Spleen (tissue), 7 donors: ENCODE measurements around the gene ZMIZ2.
"Not testable (repeated sequence)": the region's sequence is repeated elsewhere in the genome, so short reads cannot be mapped to it uniquely, and the experiment has no call there.

Experiments
- POLR2A ChIP-seq, 3 donors: fragments of 450-650 bp; IDR thresholded peaks; one replicate each; pipeline ENCODE4 v1.5.1; 2017; ENCODE audit warnings: antibody characterized with exemption in 3 of 3, mild to moderate bottlenecking in 1 of 3
- TF ChIP-seq, protein P1 (sequence below), 11 experiments: fragments of 200-600 bp in 7 of 11; fragments of 450-650 bp in 4 of 11; sonication (generic) in 4 of 11; IDR thresholded peaks in 8 of 11; conservative IDR thresholded peaks in 3 of 11; 1 replicate in 7 of 11; 2 replicates in 4 of 11; pipeline versions ENCODE4 v1.4.0 to v1.8.0; 2016 to 2021; ENCODE audit warnings: antibody characterized with exemption in 11 of 11, inconsistent platforms in 4 of 11, mild to moderate bottlenecking in 1 of 11
- donor health status: DM: no; HTN: no; CAD: no; lungs with moderate emphysema.
- donor health status: DM: no; HTN: no; CAD: no.
- donor health status: DM: no; HTN: no; CAD: no.

DNA sequence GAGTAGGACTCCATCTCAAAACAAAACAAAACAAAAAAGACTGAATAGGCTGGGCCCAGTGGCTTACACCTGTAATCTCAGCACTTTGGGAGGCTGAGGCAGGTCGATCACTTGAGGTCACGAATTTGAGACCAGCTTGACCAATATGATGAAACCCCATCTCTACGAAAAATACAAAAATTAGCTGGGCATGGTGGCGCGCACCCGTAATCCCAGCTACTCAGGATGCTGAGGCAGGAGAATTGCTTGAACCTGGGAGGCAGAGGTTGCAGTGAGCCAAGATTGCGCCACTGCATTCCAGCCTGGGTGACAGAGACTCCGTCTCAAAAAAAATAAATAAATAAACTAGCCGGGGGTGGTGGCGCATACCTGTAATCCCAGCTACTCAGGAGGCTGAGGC, 45.3 kb upstream of the ZMIZ2 start:
- TF ChIP-seq, protein P1, sequence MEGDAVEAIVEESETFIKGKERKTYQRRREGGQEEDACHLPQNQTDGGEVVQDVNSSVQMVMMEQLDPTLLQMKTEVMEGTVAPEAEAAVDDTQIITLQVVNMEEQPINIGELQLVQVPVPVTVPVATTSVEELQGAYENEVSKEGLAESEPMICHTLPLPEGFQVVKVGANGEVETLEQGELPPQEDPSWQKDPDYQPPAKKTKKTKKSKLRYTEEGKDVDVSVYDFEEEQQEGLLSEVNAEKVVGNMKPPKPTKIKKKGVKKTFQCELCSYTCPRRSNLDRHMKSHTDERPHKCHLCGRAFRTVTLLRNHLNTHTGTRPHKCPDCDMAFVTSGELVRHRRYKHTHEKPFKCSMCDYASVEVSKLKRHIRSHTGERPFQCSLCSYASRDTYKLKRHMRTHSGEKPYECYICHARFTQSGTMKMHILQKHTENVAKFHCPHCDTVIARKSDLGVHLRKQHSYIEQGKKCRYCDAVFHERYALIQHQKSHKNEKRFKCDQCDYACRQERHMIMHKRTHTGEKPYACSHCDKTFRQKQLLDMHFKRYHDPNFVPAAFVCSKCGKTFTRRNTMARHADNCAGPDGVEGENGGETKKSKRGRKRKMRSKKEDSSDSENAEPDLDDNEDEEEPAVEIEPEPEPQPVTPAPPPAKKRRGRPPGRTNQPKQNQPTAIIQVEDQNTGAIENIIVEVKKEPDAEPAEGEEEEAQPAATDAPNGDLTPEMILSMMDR (IDR thresholded peaks at IDR 0.05 in 8 of 11, conservative IDR thresholded peaks at IDR 0.05 in 3 of 11), result not testable (repeated sequence)
- TF ChIP-seq POLR2A (IDR thresholded peaks at IDR 0.05), result not testable (repeated sequence)
